RPMI7951 (cell line): Measurements from ENCODE around the gene GSTM4. TPM values are rescaled to one million over a fixed set of nuclear protein-coding genes. Genes with fewer than 3 reads are reported as not detected.
"Not testable (repeated sequence)": the region's sequence is repeated elsewhere in the genome, so short reads cannot be mapped to it uniquely, and the experiment has no call there.

ENCODE experiments used
- DNase-seq: peaks from one replicate; pipeline ENCODE4 v3.0.0-alpha.2; 2012; ENCODE audit warnings: low read depth
- total RNA-seq: library from RNA; depleted of rRNA; stranded (reverse); fragments of >200 nt; shearing (Covaris generic); gene quantifications from 2 replicates; pipeline ENCODE4 v1.2.3, GENCODE V29; 2014; rRNA removed

The GSTM4 gene
- total RNA-seq, 1 experiment from 2014 or later, result 30.6 TPM

DNA sequence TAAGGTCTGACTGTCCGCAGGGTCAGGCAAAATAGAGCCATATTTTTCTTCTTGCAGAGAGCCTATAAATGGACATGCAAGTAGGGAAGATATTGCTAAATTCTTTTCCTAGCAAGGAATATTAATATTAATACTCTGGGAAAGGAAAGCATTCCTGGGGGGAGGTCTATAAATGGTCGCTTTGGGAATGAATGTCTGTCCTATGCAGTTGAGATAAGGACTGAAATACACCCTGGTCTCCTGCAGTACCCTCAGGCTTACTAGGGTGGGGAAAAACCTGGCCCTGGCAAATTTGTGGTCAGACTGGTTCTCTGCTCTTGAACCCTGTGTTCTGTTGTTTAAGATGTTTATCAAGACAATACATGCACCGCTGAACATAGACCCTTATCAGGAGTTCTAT is 47.0 kb downstream of the GSTM4 start:
- not testable (repeated sequence) for DNase-seq

DNA sequence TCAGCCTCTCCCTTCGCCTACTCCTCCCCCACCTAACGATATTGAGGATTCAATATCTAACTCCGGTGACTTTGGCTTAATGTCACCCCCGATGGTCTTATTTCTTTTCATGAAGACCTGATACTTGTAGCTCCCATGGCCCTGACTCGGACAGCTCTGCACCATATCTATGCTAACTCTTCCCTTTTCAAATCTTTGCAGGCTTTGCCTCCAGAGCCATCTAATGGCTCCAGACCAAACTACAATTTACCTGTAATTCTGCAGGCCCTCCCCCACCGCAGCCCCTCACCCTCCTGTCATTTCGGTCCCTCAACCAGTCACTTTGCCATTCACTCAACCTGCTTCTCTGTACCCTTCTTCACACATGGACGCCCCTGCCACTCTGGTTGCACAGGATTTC is 48.3 kb downstream of the GSTM4 start:
- no peak for DNase-seq

DNA sequence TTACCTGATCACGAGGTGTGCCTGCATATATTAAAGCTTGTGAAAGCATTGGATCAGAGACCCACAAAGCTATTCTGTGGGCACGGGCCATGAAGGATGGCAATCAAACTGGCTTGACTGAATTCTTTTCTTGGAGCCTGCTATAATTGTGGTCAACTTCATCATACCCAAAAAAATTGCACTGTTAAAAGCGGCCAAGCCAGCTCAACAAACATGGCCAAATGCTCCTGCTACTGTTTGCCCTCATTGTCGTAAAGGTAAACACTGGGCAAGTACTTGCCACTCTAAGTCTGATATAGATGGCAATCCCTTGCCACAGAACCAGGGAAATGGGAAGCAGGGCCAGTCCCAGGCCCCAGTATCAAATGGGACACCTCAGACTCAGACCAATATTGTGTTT is 49.5 kb downstream of the GSTM4 start:
- DNase-seq, result no peak

DNA sequence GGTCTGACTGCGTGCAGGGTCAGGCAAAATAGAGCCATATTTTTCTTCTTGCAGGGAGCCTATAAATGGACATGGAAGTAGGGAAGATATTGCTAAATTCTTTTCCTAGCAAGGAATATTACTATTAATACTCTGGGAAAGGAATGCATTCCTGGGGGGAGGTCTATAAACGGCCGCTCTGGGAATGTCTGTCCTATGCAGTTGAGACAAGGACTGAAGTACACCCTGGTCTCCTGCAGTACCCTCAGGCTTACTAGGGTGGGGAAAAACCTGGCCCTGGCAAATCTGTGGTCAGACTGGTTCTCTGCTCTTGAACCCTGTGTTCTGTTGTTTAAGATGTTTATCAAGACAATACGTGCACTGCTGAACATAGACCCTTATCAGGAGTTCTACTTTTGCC is 53.0 kb downstream of the GSTM4 start:
- DNase-seq, result not testable (repeated sequence)

DNA sequence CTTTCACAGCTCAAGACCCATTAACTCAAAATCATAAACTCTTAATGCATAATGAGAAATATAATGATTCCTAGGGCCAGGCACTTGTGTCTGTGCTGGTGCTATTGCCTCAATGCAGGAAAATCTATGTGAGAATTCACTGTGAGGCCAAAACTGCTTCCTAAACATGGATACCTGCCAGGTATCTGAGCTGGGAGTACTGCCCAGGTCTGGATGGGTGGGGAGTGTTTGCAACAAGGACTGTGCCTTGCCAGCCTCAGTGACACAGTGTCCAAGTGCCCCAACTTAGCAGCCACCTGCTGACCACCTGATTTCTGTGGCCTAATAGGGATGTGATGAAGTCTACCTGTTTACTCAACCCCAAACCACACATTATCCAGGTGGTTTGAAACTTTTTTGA is 53.9 kb downstream of the GSTM4 start:
- DNase-seq, result not testable (repeated sequence)

Other genes with a start within 250 kb of the GSTM4 start
- 99.8 and 126 TPM in 2 replicates for gene PSMA5, start 229.7 kb upstream of the GSTM4 start, total RNA-seq
- 0.96 and 1.6 TPM in 2 replicates for gene SYPL2, start 189.6 kb upstream of the GSTM4 start, total RNA-seq
- gene ATXN7L2, start 172.2 kb upstream of the GSTM4 start, total RNA-seq, result 2.2 and 3.0 TPM in 2 replicates
- gene CYB561D1, start 162.0 kb upstream of the GSTM4 start, total RNA-seq, result 4.0 and 4.8 TPM in 2 replicates
- 2.5 and 3.4 TPM in 2 replicates for gene AMIGO1, start 146.4 kb upstream of the GSTM4 start, total RNA-seq
- gene GPR61, start 116.2 kb upstream of the GSTM4 start, total RNA-seq, result under 0.01 and 0.20 TPM in 2 replicates
- 17.3 and 20.2 TPM in 2 replicates for gene GNAI3, start 107.5 kb upstream of the GSTM4 start, total RNA-seq
- 0.29 TPM in 1 of 2 replicates, not detected in the other for gene GNAT2, start 36.5 kb upstream of the GSTM4 start, total RNA-seq
- 48.5 and 60.4 TPM in 2 replicates for gene AMPD2, start 36.3 kb upstream of the GSTM4 start, total RNA-seq
- 17.5 and 17.6 TPM in 2 replicates for gene GSTM2, start 12.0 kb downstream of the GSTM4 start, total RNA-seq
- gene GSTM1, start 31.7 kb downstream of the GSTM4 start, total RNA-seq, result 0.12 TPM in 1 of 2 replicates, not detected in the other
- 0.48 TPM in 1 of 2 replicates, not detected in the other for gene GSTM5, start 56.2 kb downstream of the GSTM4 start, total RNA-seq
- 229 and 247 TPM in 2 replicates for gene GSTM3, start 84.9 kb downstream of the GSTM4 start, total RNA-seq
- not detected in 2 replicates for gene EPS8L3, start 107.8 kb downstream of the GSTM4 start, total RNA-seq